ENCODE results near the gene ADCY2. TPM values are rescaled to one million over a fixed set of nuclear protein-coding genes. Genes with fewer than 3 reads are reported as not detected.

ADCY2 gene
- total RNA-seq, 1 donor from 2014 or later, result 0.95 TPM

DNA sequence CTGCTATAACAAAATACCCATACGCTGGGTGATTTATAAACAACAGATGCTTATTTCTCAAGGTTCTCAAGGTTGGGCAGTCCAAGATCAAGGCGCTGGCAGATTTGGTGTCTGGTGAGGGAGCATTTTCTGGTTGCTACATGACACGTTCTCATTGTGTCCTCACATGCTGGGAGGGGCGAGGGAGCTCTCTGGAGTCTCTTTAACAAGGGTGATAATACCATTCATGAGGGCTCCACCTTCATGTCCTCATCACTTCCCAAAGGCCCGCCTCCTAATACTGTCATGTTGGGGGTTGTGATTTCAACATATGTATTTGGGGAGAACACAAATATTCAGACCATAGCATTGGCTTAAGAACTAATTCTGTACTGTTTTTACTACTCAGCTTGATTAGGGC is 450.4 kb downstream of the ADCY2 start:
- TF ChIP-seq CTCF (IDR thresholded peaks at IDR 0.05), result no peak
- Mint-ChIP-seq H3K27me3 (ENCODE audit: low read depth) (peaks cover 32% of the 10 kb centered on the region), H3K27ac (ENCODE audit: unreplicated experiment) (no peak overlapping the region), H3K36me3 (ENCODE audit: low read depth) (no peaks in the 10 kb centered on the region), H3K4me3 (ENCODE audit: unreplicated experiment) (no peak overlapping the region), H3K4me1 (ENCODE audit: low read depth) (peaks cover 6% of the 10 kb centered on the region), H3K9me3 (ENCODE audit: low read depth) (no peaks in the 10 kb centered on the region)
- no peak for DNase-seq (ENCODE audit: low spot score)

GRCh38 chr5:7848296-7848695 is 452.4 kb downstream of the ADCY2 start:
- H3K4me3 Mint-ChIP-seq (ENCODE audit: unreplicated experiment), result no peak overlapping the region
- TF ChIP-seq CTCF (IDR thresholded peaks at IDR 0.05), result no peak
- no peaks in the 10 kb centered on the region for H3K9me3 Mint-ChIP-seq (ENCODE audit: low read depth)
- H3K4me1 Mint-ChIP-seq (ENCODE audit: low read depth), result peaks cover 11% of the 10 kb centered on the region
- no peaks in the 10 kb centered on the region for H3K36me3 Mint-ChIP-seq (ENCODE audit: low read depth)
- DNase-seq (ENCODE audit: low spot score), result no peak
- peaks cover 24% of the 10 kb centered on the region for H3K27me3 Mint-ChIP-seq (ENCODE audit: low read depth)
- no peak overlapping the region for H3K27ac Mint-ChIP-seq (ENCODE audit: unreplicated experiment)

DNA sequence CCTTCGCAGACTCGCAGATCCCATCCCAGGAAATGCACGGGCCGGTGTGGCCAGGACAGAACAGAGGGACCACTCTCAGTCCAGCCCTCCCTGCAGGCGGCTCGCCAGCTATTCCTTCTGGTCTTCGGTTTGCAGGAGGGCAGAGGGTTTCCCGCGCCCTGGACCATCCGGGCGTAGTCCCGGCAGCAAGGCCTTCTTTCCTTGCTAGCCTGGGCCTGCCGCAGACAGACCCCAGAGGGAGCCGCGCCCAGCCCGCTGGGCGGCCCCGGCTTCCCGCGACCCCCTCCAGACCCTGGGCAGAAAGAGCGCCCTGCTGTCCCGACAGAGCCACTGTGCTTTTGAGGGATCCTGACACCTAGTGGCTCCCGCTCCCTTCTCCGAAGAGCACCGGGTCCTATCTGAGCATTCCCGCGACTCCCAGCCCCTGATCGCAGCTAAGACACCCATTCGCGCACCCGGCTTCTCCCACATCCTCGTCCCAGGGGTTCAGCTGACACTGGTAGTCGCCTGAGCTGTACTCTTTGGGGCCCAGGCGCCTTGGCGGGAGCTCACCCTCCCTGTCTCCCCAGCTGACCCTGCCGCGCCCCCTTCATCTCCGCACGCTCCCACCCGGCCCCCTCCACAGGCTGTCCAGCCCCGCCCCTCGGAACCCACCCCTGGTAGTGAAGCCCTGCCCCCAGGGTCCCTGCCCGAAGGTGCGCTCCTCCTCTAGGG is 453.9 kb downstream of the ADCY2 start:
- no peak for DNase-seq (ENCODE audit: low spot score)
- Mint-ChIP-seq H3K4me3 (ENCODE audit: unreplicated experiment) (peak overlapping the region; percentile 74), H3K36me3 (ENCODE audit: low read depth) (no peaks in the 10 kb centered on the region), H3K27ac (ENCODE audit: unreplicated experiment) (no peak overlapping the region), H3K27me3 (ENCODE audit: low read depth) (peaks cover 12% of the 10 kb centered on the region), H3K9me3 (ENCODE audit: low read depth) (no peaks in the 10 kb centered on the region), H3K4me1 (ENCODE audit: low read depth) (peaks cover 11% of the 10 kb centered on the region)
- peak; percentile 62 for TF ChIP-seq CTCF (IDR thresholded peaks at IDR 0.05)

DNA sequence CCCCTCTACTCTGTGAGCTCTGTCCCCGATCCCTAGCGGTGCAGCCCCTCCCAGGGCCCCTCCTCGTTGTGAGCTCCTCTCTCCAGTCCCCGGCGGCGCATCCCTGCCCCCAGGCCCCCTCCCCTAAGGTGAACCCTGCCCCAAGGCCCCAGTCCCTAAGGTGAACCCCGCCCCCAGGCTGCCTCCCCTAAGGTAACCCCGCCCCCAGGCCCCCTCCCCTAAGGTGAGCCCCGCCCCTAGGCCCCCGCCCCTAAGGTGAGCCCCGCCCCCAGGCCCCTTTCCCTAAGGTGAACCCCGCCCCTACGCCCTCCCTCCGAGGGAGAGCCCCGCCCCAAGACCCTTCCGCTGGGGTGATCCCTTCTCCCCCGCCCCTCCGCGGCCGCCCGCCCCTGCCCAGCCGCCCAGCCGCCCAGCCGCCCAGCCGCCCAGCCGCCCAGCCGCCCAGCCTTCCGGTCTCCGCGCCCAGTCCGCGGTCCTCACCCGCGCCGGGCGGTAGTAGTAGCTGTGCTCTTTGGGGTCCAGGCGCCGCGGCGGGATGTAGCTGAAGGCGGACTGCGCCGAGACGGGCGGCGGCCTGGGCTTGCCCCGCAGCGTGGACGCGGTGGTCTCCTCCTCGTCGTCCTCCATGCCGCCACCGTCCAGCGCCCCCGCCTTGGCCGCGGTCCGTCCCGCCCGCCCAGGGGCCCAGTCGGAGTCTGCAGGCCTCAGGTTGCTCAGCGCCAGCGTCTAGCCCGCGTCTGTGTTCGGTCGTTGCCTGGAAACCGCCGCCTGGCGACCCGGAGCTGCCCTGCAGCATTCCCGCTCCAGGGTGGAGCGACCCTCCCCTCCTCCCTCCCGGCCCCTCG is 454.7 kb downstream of the ADCY2 start, which contains the start of gene CFAP90:
Gene CFAP90, minus strand, starts transcription at position 739 of the 845 bp plus-strand sequence. Its CDS starts 112 bp downstream, at position 627.
- Mint-ChIP-seq H3K27ac (ENCODE audit: unreplicated experiment) (no peak within 1 kb of the TSS), H3K4me3 (ENCODE audit: unreplicated experiment) (peak within 1 kb of the TSS; percentile 74), H3K9me3 (ENCODE audit: low read depth) (no peaks in the 10 kb centered on the region), H3K36me3 (ENCODE audit: low read depth) (no peaks in the 10 kb centered on the region), H3K4me1 (ENCODE audit: low read depth) (peaks cover 11% of the 10 kb centered on the region), H3K27me3 (ENCODE audit: low read depth) (peaks cover 9% of the 10 kb centered on the region)
- DNase-seq (ENCODE audit: low spot score), result peak; percentile 93
- peak; percentile 76 for TF ChIP-seq CTCF (IDR thresholded peaks at IDR 0.05)

DNA sequence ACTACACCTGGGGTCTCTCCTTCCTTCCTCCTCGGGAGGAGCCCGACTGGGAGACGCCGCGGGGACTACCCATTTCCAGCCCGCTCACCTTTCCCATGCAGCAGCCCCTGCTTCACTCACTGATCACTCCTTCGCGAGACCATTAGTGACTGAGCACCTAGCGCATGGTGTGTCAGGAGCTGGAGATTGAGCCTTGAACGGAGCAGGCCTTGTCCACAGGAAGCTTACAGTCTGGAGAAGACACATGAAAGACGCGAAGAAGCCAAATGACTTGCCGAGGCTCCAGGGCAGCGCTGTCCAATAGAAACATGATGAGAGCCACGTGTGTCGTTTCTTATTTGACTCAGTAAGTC is 455.3 kb downstream of the ADCY2 start:
- peak overlapping the region; percentile 74 for H3K4me3 Mint-ChIP-seq (ENCODE audit: unreplicated experiment)
- peaks cover 8% of the 10 kb centered on the region for H3K27me3 Mint-ChIP-seq (ENCODE audit: low read depth)
- H3K36me3 Mint-ChIP-seq (ENCODE audit: low read depth), result no peaks in the 10 kb centered on the region
- no peak overlapping the region for H3K27ac Mint-ChIP-seq (ENCODE audit: unreplicated experiment)
- H3K9me3 Mint-ChIP-seq (ENCODE audit: low read depth), result no peaks in the 10 kb centered on the region
- no peak for DNase-seq (ENCODE audit: low spot score)
- peak; percentile 55 for TF ChIP-seq CTCF (IDR thresholded peaks at IDR 0.05)
- H3K4me1 Mint-ChIP-seq (ENCODE audit: low read depth), result peaks cover 11% of the 10 kb centered on the region

Data from chondrocyte (in vitro differentiated cells).